ENCODE data around the gene MICOS13.

DNA sequence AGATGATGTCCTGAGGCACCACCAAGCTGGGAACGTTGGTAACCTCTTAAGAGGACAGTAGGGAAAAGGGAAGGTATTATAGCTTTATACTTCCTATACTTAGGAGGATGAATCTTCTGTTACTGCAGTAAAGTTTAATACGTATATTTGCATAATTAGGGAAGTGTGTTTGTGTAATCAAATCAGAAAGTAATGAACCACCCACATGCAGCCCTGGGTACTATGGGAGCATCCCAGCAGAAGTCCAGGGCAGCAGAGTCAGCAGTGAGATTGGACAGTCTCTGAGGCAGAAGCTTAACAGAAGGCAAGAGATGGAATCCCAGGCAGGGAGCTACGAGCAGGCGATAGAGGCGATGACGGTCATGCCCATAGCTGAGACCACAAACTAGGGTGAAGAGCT lies 44.9 kb downstream of the MICOS13 start:
- TF ChIP-seq, protein P1, sequence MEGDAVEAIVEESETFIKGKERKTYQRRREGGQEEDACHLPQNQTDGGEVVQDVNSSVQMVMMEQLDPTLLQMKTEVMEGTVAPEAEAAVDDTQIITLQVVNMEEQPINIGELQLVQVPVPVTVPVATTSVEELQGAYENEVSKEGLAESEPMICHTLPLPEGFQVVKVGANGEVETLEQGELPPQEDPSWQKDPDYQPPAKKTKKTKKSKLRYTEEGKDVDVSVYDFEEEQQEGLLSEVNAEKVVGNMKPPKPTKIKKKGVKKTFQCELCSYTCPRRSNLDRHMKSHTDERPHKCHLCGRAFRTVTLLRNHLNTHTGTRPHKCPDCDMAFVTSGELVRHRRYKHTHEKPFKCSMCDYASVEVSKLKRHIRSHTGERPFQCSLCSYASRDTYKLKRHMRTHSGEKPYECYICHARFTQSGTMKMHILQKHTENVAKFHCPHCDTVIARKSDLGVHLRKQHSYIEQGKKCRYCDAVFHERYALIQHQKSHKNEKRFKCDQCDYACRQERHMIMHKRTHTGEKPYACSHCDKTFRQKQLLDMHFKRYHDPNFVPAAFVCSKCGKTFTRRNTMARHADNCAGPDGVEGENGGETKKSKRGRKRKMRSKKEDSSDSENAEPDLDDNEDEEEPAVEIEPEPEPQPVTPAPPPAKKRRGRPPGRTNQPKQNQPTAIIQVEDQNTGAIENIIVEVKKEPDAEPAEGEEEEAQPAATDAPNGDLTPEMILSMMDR (IDR thresholded peaks at IDR 0.05), result no peak
- TF ChIP-seq POLR2A (IDR thresholded peaks at IDR 0.05; ENCODE audit: low read depth), result no peak
- no peak for TF ChIP-seq POLR2AphosphoS5 (IDR thresholded peaks at IDR 0.05)

All from esophagus muscularis mucosa (tissue), 3 donors.